Measurements from ENCODE around the gene CAMKMT.

Gene CAMKMT

GRCh38 chr2:44744961-44745892, 383.5 kb downstream of the CAMKMT start:
- no peak for DNase-seq (ENCODE audit: low spot score)

DNA sequence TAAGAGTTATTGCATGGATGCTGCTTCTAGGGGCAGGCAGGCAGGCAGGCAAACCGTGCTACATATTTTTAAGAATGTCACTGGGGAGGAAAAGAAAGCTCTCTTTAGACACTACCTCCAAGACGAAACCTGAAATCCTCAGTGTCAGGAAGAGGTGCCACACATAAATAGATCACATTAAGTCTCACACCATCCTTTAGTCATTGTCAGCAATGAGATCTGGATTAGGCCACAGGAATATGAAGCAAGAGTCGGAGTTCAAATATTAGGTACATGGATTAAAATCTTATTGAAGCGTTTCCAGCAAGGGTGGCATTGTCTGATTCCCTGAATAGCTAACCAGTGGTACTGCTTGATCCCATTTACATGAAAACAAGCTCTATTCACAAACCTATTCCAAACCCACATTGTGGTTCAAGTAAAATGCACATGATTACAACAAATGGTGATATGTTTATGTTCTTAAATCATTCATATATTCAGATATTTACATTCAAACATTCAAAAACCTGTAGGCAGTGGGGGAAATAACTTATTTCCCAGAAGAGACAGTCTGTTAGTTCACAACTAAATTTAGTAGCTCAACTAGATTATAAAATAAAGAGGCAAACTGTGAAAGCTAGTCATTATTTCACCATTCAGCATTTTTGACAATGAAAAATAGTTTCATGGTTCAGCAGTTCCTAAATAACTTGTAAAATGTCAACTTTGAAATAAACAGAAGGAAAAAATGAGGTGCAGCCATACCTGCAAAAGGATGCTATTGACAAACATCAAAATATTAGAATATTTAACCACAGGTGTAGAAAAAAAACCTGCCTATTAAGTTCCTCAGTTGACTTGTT, 384.4 kb downstream of the CAMKMT start:
- no peak for DNase-seq (ENCODE audit: low spot score)

- no peak for DNase-seq (ENCODE audit: low spot score)
These were observed 385.3 kb downstream of the CAMKMT start for GRCh38 chr2:44746856-44747615.

DNA sequence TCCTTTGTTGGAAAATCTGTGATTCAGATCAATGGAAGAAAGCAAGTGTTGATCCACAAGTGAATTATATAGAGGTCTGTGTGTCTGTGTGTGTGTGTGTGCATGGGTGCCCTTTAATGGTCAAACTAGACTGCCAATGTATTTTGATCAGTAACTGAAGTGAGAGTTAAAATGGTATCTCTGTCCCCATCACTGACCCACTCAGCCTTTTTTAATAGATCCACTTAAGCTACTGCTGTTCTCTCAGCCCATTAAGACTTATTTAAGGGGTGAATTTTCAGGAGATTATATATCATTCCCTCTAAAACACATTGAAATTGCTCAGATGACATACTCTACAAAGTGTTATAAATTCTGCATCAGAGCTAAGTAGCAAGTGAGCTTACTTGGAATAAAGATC, 386.0 kb downstream of the CAMKMT start:
- no peak for DNase-seq (ENCODE audit: low spot score)

- no peak for DNase-seq (ENCODE audit: low spot score)
These were observed 390.2 kb downstream of the CAMKMT start for GRCh38 chr2:44751754-44752479.

DNA sequence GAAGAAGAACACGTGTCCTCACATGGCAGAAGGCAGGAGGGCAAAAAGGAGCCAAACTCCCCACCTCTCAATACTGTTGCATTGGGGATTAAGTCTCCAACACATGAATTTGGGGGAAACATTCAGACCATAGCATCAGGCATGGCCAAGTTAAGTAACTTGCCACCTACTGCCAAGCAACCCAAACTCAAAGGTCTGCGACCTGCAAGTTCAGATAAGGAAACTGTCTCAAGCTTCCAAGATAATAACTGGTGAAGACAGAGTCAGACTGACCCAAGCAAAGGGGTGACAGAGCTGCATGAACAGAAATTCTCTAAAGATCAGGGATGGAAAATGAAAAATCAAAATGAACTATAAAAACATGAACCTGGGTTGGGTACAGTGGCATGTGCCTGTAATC, 391.0 kb downstream of the CAMKMT start:
- DNase-seq (ENCODE audit: low spot score): no peak

DNA sequence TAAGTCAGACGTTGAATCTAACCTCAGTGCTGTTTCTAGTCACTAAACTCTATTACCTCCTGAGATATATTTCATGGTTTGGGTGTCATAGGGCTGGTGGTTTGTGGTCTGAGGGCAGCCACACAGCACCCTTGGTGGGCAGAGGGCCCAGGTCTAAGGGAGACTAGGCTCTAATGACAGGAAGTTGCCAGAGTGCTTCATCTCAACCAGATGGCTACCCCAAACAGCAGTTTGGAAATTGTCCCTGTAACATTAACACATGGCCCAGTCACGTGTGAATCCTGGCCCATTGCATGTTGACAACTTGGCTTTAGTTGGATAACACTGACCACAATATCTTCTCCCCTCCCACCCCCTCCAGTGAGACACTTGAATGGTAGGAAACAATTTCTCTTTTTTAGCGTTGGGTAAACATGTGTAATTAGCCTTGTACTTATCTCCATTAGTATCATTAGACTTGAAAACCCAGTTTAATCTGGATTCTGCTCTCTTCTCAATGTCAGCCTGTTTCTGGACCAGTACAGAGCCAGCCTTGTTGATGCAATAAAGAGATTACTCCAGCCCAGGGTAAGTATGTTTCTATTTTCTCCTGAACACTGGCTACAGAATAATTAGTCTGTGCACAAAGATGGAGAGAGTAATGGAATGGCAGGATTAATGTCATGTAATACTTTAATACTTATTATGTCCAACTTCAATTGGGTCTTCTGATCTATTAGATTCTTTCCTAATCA, 392.0 kb downstream of the CAMKMT start:
- DNase-seq (ENCODE audit: low spot score): no peak

DNA sequence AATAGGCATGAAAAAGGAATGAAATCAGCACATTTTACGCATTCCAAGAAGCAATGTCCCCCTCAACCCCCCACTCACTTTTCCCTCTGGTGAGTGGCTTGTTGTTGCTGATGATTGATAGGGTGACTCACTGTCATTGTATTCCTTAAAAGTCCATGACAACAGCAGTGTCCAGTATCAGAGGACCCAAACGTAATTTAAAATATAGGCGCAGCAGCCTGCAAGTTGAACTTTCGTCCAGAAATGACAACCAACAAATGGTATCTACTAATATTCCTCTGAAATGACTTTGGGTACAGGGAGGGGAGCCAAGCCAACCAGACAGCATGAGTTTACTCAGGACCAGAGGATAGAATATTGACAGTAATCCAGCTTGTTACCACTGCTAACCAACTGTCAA, 396.8 kb downstream of the CAMKMT start:
- DNase-seq (ENCODE audit: low spot score): no peak

GRCh38 chr2:44759823-44760222, 398.1 kb downstream of the CAMKMT start:
- DNase-seq (ENCODE audit: low spot score): no peak

DNA sequence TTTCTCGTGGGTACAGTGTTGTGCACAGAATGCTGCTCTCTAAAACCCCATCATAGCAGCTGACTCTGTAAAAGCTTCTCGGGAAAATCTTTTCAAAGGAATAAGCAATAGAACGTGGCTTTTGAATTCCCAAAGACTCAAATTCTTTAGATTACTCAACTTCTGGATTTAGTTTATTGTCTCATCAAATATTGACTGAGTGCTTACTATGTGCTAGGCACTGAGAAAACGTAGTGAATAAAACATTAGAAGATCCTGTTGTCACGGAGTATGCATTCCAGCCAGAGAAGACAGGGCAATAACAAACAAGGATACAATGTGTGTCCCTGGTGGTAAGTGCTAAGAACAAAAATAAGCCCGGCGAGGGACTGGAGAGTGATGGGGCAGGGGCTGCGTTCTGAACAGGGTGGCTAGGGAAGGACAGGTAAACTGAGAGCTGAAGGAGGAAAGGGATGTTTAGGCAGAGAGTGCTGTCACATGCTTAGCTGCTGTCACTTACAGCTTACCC, 401.6 kb downstream of the CAMKMT start:
- no peak for DNase-seq (ENCODE audit: low spot score)

DNA sequence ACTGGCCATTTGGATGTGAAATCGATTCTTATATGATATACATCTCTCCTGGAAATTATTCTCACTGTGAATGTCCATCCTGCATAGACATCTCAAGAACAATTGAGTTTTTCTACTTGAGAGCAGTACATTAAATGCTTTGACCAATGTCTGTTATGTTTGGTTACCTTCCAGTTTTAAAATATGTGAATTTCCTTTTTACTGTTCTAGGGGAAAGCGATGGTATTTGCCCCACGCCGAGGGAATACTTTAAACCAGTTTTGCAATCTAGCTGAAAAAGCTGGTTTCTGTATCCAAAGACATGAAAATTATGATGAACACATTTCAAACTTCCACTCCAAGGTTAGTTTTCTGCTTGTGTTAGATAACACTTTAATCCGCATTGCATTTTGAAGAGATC, 404.5 kb downstream of the CAMKMT start:
- DNase-seq (ENCODE audit: low spot score): no peak

GRCh38 chr2:44766777-44767176, 405.0 kb downstream of the CAMKMT start:
- DNase-seq (ENCODE audit: low spot score): no peak

- DNase-seq (ENCODE audit: low spot score): no peak
These were observed 405.9 kb downstream of the CAMKMT start for GRCh38 chr2:44767691-44768090.

DNA sequence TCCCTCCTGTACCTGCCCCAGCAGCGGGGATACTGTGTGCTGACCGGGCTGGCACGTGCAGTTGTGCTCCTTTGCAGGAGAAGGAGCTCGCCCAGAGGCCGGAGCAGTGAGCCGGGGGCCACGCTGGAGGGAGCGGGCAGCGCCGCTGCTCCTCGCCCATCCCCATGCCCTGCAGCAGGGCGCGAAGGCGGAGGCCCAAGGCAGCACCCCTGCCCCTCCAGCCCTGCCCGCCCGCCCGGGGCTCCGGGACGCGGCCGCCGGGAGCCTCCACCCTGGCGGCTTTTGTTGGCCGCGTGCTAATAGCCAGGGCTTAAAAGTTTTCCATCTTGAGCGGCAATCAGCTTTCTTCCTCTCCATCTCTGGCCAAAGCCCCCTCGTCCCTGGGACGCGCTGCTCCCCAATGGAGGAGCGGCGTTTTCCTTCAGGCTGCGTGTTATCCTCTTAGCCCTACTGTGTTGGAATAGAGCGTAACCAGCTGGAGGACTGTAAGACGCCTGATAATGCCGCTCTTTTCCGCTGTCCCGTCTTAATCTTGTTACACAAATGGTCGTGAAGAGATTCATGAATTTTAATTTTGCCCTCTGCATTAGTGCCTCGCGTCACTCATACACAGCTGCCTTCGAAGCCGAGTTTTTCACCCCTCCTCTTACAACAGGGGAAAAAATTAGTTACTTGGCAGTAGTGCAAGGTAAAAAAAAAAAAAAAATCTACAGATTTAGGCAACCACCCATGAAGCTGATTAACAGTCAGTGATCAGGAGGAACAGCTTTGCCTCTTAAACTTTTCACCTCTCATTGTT, 406.9 kb downstream of the CAMKMT start:
- DNase-seq (ENCODE audit: low spot score): no peak

DNA sequence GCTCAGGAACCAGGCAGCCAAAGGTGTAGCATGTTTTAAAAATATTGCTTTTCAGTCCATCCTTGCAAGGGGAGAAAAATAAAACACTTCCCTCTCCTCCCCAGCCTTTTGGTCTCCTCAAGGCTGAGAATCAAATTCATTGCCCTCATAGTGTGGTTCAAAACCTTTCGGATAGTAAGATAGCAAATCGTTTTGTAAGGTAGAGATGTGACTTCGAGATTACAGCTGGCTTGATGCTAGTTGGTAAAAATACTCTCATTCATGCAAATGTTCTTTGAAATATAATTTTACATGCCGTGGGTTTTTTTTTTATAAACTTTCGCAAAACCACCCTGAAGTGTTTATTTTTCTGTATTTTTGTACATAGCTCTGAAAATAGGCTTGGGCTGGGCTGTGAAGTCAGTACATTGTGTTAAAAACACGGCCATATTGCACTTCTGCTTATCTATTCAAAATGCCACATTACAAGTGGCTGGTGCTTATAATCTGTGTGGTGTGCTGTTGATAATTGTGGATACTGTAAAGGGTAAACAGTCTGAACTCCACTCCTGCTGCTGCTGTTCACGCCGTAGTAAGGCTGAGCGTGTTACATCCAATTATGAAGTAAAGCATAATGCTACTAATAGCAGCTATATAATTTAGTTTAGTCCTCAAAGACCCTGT, 407.7 kb downstream of the CAMKMT start:
- DNase-seq (ENCODE audit: low spot score): no peak

GRCh38 chr2:44770221-44771195, 408.8 kb downstream of the CAMKMT start:
- DNase-seq (ENCODE audit: low spot score): no peak

DNA sequence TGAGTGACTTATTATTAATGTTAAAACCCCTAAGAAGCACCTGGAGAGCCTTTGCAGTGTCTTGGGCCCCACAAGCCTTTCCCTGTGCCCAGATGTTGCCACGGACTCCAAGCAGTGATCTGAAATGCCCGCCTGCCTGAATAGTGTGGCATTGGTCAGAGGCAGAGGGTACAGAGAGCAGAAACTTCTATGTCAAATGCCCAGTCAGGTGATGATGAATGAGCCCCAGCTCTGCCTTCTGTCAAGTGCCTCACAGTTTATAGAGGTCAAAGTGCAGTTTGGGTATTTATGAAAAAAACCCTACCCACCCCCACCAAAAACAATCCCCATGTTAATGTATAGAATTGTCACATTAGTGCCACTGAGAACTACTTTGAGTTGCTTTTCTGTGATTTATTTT, 409.8 kb downstream of the CAMKMT start:
- DNase-seq (ENCODE audit: low spot score): no peak

DNA sequence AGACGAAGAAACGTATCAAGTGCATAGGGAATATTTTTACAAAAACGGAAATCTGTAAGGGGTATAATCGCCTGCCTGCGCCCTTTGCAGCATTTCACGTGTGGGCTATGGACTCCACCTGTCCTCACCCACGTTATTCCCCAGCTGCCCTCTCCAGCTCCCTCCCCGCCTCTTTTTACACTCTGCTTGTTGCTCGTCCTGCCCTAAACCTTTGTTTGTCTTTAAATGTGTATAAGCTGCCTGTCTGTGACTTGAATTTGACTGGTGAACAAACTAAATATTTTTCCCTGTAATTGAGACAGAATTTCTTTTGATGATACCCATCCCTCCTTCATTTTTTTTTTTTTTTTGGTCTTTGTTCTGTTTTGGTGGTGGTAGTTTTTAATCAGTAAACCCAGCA, 410.4 kb downstream of the CAMKMT start:
- DNase-seq (ENCODE audit: low spot score): no peak
